ENCODE data around the gene C1QTNF1. TPM values are rescaled to one million over a fixed set of nuclear protein-coding genes. Genes with fewer than 3 reads are reported as not detected.

C1QTNF1 gene
- total and polyA plus RNA-seq, 2 donors (not counting 1 experiment from before 2014, with no cell fraction given), result not detected

DNA sequence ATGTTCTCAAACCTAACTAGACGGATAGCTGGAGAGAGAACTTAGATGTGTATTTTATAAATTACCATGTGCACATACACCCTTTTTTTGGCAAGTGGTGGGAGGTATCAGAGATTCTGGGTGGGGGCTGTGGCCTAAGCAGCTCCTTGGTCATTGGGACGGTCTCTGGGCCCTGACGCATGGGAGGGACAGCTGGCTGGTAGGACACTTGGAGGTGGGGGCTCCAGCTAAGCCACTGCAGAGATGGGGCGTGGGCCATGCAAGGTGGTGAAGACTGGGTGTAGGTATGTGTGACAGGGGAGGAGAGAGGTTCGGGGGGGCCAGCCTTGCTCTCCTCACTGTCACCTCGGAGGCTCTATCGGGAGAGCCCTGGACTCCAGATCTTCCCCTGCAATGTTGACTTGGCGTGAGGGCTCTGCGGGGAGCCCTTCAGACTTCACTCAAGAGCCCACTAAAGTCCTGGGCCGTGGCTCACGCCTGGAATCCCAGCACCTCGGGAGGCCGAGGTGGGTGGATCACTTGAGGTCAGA, 17.1 kb downstream of the C1QTNF1 start:
- no peaks in the 10 kb centered on the region for H4K20me1 ChIP-seq (ENCODE audit: control insufficient read depth, insufficient read depth, low read length, poor library complexity, severe bottlenecking)
- H3K4me1 ChIP-seq (ENCODE audit: control insufficient read depth in 2 of 2, insufficient read depth in 2 of 2, low read length in 2 of 2), result no peaks in the 10 kb centered on the region
- Mint-ChIP-seq H3K4me1 (peaks cover 1% of the 10 kb centered on the region), H3K4me3 (no peak overlapping the region), H3K27me3 (peaks cover 24% of the 10 kb centered on the region), H3K9me3 (ENCODE audit: insufficient read depth) (no peaks in the 10 kb centered on the region), H3K27ac (no peak overlapping the region)
- peaks cover 0 to 3% (median 0%) of the 10 kb centered on the region in 3 donors for H3K9me3 ChIP-seq (ENCODE audit: control extremely low read depth in 1 of 3, control insufficient read depth in 2 of 3, insufficient read depth in 1 of 3, low read length in 2 of 3)
- no peak for ATAC-seq (ENCODE audit: low read depth)
- no peak overlapping the region for H3K9ac ChIP-seq (ENCODE audit: low read length)
- H3K36me3 ChIP-seq (replicated peaks in 1 of 2; ENCODE audit: control extremely low read depth in 1 of 2, control insufficient read depth in 1 of 2, extremely low read depth in 1 of 2, insufficient read depth in 2 of 2, low read length in 1 of 2), result no peaks in the 10 kb centered on the region
- no peak for DNase-seq
- H3K79me2 ChIP-seq (ENCODE audit: control insufficient read depth, insufficient read depth, low read length), result no peaks in the 10 kb centered on the region
- no peak overlapping the region for H3K4me2 ChIP-seq (replicated peaks; ENCODE audit: low read depth, low read length, poor library complexity, severe bottlenecking)
- TF ChIP-seq CTCF (IDR thresholded peaks at IDR 0.05) (no peak), EZH2 (IDR thresholded peaks at IDR 0.05; ENCODE audit: borderline replicate concordance, insufficient read depth, low read depth, low read length, poor library complexity, severe bottlenecking) (no peak)
- POLR2A ChIA-PET, result no interaction called here
- WGBS (ENCODE audit: insufficient coverage), result 91% methylated on average over 12 of the region's 13 CpGs
- H3K4me3 ChIP-seq (ENCODE audit: control extremely low read depth in 1 of 5, extremely low read depth in 1 of 5, insufficient read depth in 1 of 5, low read depth in 2 of 5, low read length in 4 of 5), result no peak overlapping the region
- CTCF ChIA-PET, result interaction anchor here (0.6 to 2.6 kb wide), 10 partner anchors 8 to 352 kb away, joined by 3 to 8 read pairs (median 4); no protein-coding TSS in a partner anchor
- peaks cover 0 to 20% (median 0%) of the 10 kb centered on the region in 4 experiments for H3K27me3 ChIP-seq (replicated peaks in 1 of 4; ENCODE audit: control extremely low read depth in 1 of 4, control insufficient read depth in 3 of 4, insufficient read depth in 4 of 4, low read length in 3 of 4)
- H3K27ac ChIP-seq (ENCODE audit: low read length in 2 of 2), result no peak overlapping the region
- H2AFZ ChIP-seq (ENCODE audit: insufficient read depth, low read depth, low read length, poor library complexity, severe bottlenecking), result no peak overlapping the region
- intact Hi-C loops (cut with micrococcal nuclease), result loop anchor here (10.0 kb wide), 1 partner anchor 46 kb away; no protein-coding TSS in a partner anchor

DNA sequence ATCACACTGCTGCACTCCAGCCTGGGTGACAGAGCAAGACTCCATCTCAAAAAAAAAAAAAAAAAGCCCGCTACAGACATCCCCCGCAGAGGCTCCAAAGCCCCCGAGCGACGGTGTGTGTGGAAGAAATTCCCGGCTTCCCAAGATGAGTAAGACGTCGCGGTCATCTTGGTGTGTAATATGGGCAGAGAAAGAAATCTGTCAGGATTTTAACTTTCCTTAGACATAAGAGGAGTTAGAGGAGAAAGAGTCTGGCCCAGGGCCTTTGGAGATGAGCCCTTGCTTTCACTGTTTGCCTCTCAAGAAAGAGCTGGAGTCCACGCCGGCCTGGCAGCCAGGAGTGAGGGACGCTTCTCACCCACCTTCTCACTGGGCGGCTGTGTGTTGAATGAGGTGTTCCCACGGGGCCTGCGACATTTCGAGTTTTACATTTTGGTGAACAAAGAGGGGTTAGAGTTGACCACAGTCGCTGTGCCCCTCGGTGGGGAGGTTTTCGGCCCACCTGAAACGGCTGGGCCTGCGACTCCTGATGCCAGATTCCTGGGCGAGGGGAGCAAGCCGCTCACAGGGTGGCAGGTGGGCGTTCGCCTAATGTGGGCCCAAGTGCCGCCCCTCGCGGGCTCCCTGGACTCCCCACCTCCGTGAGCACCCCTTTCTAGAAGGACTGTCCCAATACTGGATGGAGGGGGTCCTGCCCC, 17.9 kb downstream of the C1QTNF1 start:
- DNase-seq (no peak), ATAC-seq (ENCODE audit: low read depth) (no peak)
- no peaks in the 10 kb centered on the region for H4K20me1 ChIP-seq (ENCODE audit: control insufficient read depth, insufficient read depth, low read length, poor library complexity, severe bottlenecking)
- H3K9me3 Mint-ChIP-seq (ENCODE audit: insufficient read depth), result no peaks in the 10 kb centered on the region
- TF ChIP-seq CTCF (IDR thresholded peaks at IDR 0.05) (no peak), EZH2 (IDR thresholded peaks at IDR 0.05; ENCODE audit: borderline replicate concordance, insufficient read depth, low read depth, low read length, poor library complexity, severe bottlenecking) (no peak)
- peaks cover 0 to 3% (median 0%) of the 10 kb centered on the region in 3 donors for H3K9me3 ChIP-seq (ENCODE audit: control extremely low read depth in 1 of 3, control insufficient read depth in 2 of 3, insufficient read depth in 1 of 3, low read length in 2 of 3)
- H3K4me3 Mint-ChIP-seq, result no peak overlapping the region
- intact Hi-C loops (cut with micrococcal nuclease), result loop anchor here (10.0 kb wide), 1 partner anchor 47 kb away; no protein-coding TSS in a partner anchor
- peaks cover 0 to 23% (median 0%) of the 10 kb centered on the region in 4 experiments for H3K27me3 ChIP-seq (replicated peaks in 1 of 4; ENCODE audit: control extremely low read depth in 1 of 4, control insufficient read depth in 3 of 4, insufficient read depth in 4 of 4, low read length in 3 of 4)
- no peak overlapping the region for H3K27ac ChIP-seq (ENCODE audit: low read length in 2 of 2)
- no peak overlapping the region for H3K4me2 ChIP-seq (replicated peaks; ENCODE audit: low read depth, low read length, poor library complexity, severe bottlenecking)
- ChIA-PET POLR2A (no interaction called here), CTCF (interaction anchor here (0.6 to 2.6 kb wide), 14 partner anchors 8 to 351 kb away, joined by 3 to 8 read pairs (median 4); no protein-coding TSS in a partner anchor)
- peaks cover 1% of the 10 kb centered on the region for H3K4me1 Mint-ChIP-seq
- H3K79me2 ChIP-seq (ENCODE audit: control insufficient read depth, insufficient read depth, low read length), result no peaks in the 10 kb centered on the region
- H3K4me1 ChIP-seq (ENCODE audit: control insufficient read depth in 2 of 2, insufficient read depth in 2 of 2, low read length in 2 of 2), result no peaks in the 10 kb centered on the region
- peaks cover 24% of the 10 kb centered on the region for H3K27me3 Mint-ChIP-seq
- H3K36me3 ChIP-seq (replicated peaks in 1 of 2; ENCODE audit: control extremely low read depth in 1 of 2, control insufficient read depth in 1 of 2, extremely low read depth in 1 of 2, insufficient read depth in 2 of 2, low read length in 1 of 2), result no peaks in the 10 kb centered on the region
- no peak overlapping the region for H3K9ac ChIP-seq (ENCODE audit: low read length)
- no peak overlapping the region for H3K4me3 ChIP-seq (ENCODE audit: control extremely low read depth in 1 of 5, extremely low read depth in 1 of 5, insufficient read depth in 1 of 5, low read depth in 2 of 5, low read length in 4 of 5)
- no peak overlapping the region for H3K27ac Mint-ChIP-seq
- H2AFZ ChIP-seq (ENCODE audit: insufficient read depth, low read depth, low read length, poor library complexity, severe bottlenecking), result no peak overlapping the region
- WGBS (ENCODE audit: insufficient coverage), result 94% methylated on average over 13 of the region's 29 CpGs

All from B cell (primary cell).